Cardiac fibroblast (primary cell): ENCODE results near the gene MEGF8.

Experiments
- DNase-seq, 2 donors: peaks; one replicate each; pipeline versions ENCODE4 v3.0.0 to v3.0.0-alpha.2; 2010; ENCODE audit warnings: low read depth in 2 of 2
- H3K4me3 ChIP-seq, 2 donors: replicated peaks in 1 of 2; 1 replicate in 1 of 2; 2 replicates in 1 of 2; pipeline ENCODE4 v1.5.1; 2011; ENCODE audit warnings: low read depth in 2 of 2, low read length in 2 of 2, mild to moderate bottlenecking in 2 of 2, moderate library complexity in 1 of 2
- CTCF ChIP-seq: IDR thresholded peaks from one replicate; pipeline ENCODE4 v1.5.1; 2011; ENCODE audit warnings: low read depth, mild to moderate bottlenecking, low read length, inconsistent platforms

Gene MEGF8

DNA sequence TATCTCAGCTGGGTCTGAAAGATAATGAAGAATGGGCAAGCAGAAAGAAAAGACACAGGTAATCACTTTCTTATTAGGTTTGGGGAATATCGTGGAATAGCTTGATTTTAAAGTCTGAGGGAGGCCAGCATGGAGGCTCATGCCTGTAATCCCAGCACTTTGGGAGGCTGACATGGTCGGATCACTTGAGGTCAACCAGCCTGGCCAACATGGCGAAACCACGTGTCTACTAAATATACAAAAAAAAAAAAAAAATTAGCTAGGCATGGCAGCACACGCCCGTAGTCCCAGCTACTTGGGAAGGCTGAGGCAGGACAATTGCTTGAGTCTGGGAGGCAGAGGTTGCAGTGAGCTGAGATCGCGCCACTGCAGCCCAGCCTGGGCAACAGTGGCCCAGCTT lies 21.6 kb upstream of the MEGF8 start:
- TF ChIP-seq CTCF, result no peak
- no peak for DNase-seq

DNA sequence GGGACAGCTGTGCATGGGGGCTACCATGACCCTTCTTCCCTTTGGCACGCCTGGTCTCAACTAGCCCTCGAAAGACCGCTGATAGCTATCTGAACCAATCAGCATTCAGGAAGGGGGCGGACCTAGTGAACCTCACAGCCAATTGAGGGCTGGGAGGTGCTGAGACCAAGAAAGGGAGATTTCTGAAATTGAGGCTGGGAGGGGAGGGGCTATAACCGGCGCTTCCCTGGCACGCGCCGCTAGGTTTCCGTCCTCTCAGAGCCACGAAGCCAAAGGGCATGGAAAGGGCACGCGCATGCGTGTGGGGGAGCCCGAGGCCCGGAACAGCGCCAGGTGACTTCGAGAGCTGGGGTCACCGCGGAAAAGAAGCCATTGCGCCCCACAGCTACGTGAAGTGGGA lies 18.8 kb upstream of the MEGF8 start:
- no peak overlapping the region for H3K4me3 ChIP-seq
- no peak for DNase-seq
- no peak for TF ChIP-seq CTCF

More for the DNA sequence above, 21.6 kb upstream of the MEGF8 start:
- no peak overlapping the region for H3K4me3 ChIP-seq

GRCh38 chr19:42309686-42310085 lies 15.7 kb upstream of the MEGF8 start:
- TF ChIP-seq CTCF, result no peak
- no peak overlapping the region for H3K4me3 ChIP-seq
- no peak for DNase-seq

DNA sequence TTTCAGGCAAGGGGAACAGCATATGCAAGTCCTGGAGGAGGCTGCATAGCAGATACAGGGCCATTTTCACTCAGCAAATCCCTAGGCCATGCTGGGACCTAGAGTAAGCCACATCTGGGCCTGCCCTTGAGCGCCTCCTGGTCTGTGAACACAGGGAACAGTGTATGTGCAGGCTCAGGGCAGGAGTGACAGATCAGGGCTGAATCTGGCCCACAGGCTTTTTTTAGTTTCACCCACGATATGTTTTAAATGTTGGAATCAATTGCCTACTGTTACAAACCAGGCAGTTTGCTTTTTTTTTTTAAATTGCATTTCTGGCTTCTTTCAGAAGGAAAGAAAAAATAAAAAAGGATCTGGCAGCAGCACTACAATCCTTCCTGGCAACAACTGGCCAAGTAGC lies 13.8 kb upstream of the MEGF8 start:
- TF ChIP-seq CTCF, result peak; percentile 13
- no peak overlapping the region for H3K4me3 ChIP-seq
- peak in 1 of 2 donors; percentile 14 for DNase-seq

- H3K4me3 ChIP-seq, result no peak overlapping the region
- no peak for TF ChIP-seq CTCF
- DNase-seq, result no peak
Measured at GRCh38 chr19:42312370-42312769, 13.1 kb upstream of the MEGF8 start.

DNA sequence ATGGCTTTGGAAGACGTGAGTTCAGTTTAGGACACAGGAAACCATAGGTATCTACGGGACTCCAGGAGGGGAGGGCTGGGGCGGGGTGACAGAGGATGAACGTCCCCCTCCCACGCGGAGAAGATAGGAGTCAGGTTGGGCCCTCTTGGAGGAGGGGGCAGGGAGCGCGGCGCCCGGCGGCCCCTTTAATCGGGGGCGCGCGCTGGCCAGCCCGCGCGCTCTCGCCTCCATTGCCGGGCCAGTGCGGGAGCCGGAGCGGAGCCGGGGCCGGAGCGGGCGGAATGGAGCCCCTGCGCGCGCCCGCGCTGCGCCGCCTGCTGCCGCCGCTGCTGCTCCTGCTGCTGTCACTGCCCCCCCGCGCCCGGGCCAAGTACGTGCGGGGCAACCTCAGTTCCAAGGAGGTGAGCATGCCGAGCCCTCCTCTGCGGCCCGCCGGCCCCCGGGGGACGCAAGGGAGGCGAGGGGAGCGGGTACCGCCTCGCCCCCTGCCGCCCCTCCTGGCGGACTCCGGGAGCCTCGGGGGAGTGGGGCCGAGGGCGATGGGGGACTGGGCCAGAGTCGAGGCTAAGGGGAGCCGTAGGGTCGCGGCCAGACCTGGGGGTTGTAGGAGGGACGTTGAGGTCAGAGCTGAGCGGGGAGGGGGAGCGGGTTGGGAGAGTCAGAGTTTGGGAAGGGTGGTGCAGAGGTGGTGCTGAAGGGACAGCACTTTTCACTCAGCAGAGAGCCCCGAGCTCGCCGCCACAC lies 12.2 kb upstream of the MEGF8 start, which contains the start of gene TMEM145:
TSS of gene TMEM145 (plus strand) at position 214 of the 744 bp plus-strand sequence. CDS start at position 282, 68 bp downstream.
- DNase-seq, result peak; percentile 30 to 44
- peak within 1 kb of the TSS; percentile 19 to 42 for H3K4me3 ChIP-seq
- TF ChIP-seq CTCF, result no peak
